K562 (cell line): ENCODE measurements around the gene R3HDM1. TPM values are rescaled to one million over a fixed set of nuclear protein-coding genes. Genes with fewer than 3 reads are reported as not detected.
A peak's percentile ranks its signal among the peaks of the same experiment; 100 is the strongest.

ENCODE experiments used
- COPS2 ChIP-seq: fragments of 450-650 bp; conservative IDR thresholded peaks from 2 replicates; pipeline ENCODE4 v1.6.1; 2016; ENCODE audit warnings: mild to moderate bottlenecking, moderate library complexity
- CREM ChIP-seq: IDR thresholded peaks from 2 replicates; pipeline ENCODE4 v1.6.1; 2014; ENCODE audit warnings: antibody characterized with exemption, low read depth
- EP400 ChIP-seq: fragments of 450-650 bp; IDR thresholded peaks from 2 replicates; pipeline ENCODE4 v1.6.1; 2017; ENCODE audit warnings: antibody characterized with exemption, mild to moderate bottlenecking, moderate library complexity
- HDAC1 ChIP-seq, 2 experiments: fragments of 450-650 bp; IDR thresholded peaks; 2 replicates each; pipeline ENCODE4 v1.6.1; 2016 to 2017; ENCODE audit warnings: inconsistent platforms in 1 of 2, mild to moderate bottlenecking in 1 of 2, moderate library complexity in 1 of 2
- HEY1 ChIP-seq: fragments of 250-450 bp; sonication (Bioruptor Pico); IDR thresholded peaks from 2 replicates; pipeline ENCODE4 v1.5.0; 2020; ENCODE audit warnings: mild to moderate bottlenecking, moderate library complexity, borderline replicate concordance
- HNRNPLL ChIP-seq: fragments of 200-400 bp; formaldehyde crosslinking; IDR thresholded peaks from 2 replicates; pipeline ENCODE4 v1.6.1; 2017; ENCODE audit warnings: low read length, low read depth, mild to moderate bottlenecking; ENCODE audit not compliant: poor library complexity, severe bottlenecking
- KAT8 ChIP-seq: fragments of 450-650 bp; IDR thresholded peaks from 2 replicates; pipeline ENCODE4 v1.6.1; 2016; ENCODE audit warnings: low read depth, mild to moderate bottlenecking
- KLF1 ChIP-seq: fragments of 450-650 bp; IDR thresholded peaks from 2 replicates; pipeline ENCODE4 v1.6.1; 2016; ENCODE audit warnings: missing genetic modification characterization, missing compliant biosample characterization
- RFX1 ChIP-seq: fragments of 450-650 bp; IDR thresholded peaks from 2 replicates; pipeline ENCODE4 v1.6.1; 2016; ENCODE audit warnings: mild to moderate bottlenecking, moderate library complexity
- RREB1 ChIP-seq: fragments of 250-450 bp; sonication (Bioruptor Pico); IDR thresholded peaks from 2 replicates; pipeline ENCODE4 v1.4.0; 2020
- SLC30A9 ChIP-seq: fragments of 250-450 bp; sonication (Bioruptor Pico); IDR thresholded peaks from 2 replicates; pipeline ENCODE4 v1.8.0; 2022; ENCODE audit warnings: mild to moderate bottlenecking, moderate library complexity
- TCF15 ChIP-seq: fragments of 250-450 bp; sonication (Bioruptor Pico); IDR thresholded peaks from 2 replicates; pipeline ENCODE4 v1.8.0; 2022; ENCODE audit warnings: moderate library complexity, mild to moderate bottlenecking, inconsistent platforms
- ZNF24 ChIP-seq: fragments of 450-650 bp; IDR thresholded peaks from 2 replicates; pipeline ENCODE4 v1.6.1; 2016
- ZNF263 ChIP-seq: sonication (generic); formaldehyde crosslinking; IDR thresholded peaks from 2 replicates; pipeline ENCODE4 v1.8.0; 2022; ENCODE audit warnings: mild to moderate bottlenecking, missing genetic modification reagents, borderline replicate concordance
- ZNF316 ChIP-seq: fragments of 450-650 bp; IDR thresholded peaks from 2 replicates; pipeline ENCODE4 v1.6.1; 2016
- ZNF511 ChIP-seq: sonication (generic); formaldehyde crosslinking; IDR thresholded peaks from 2 replicates; pipeline ENCODE4 v1.8.0; 2022; ENCODE audit warnings: mild to moderate bottlenecking, missing genetic modification reagents
- ZNF609 ChIP-seq: sonication (generic); formaldehyde crosslinking; IDR thresholded peaks from 2 replicates; pipeline ENCODE4 v1.8.1; 2023; ENCODE audit warnings: missing genetic modification reagents, mild to moderate bottlenecking, borderline replicate concordance
- polyA plus RNA-seq, 8 experiments: library from polyadenylated mRNA; depleted of rRNA in 4 of 8; stranded (reverse) in 5 of 8; unstranded in 3 of 8; fragments of >200 nt; fragmentation: Nextera tagmentation in 2 of 8; fragmentation: Illumina TruSeq in 1 of 8; extraction: Ambion mirVana in 2 of 8; extraction: Trizol in 1 of 8; gene quantifications; 2 replicates each; pipeline versions ENCODE4 v1.2.1 to v1.2.3, GENCODE V29; 2011 to 2014; ENCODE audit warnings: inconsistent platforms in 1 of 8, missing spikeins in 1 of 8
- total RNA-seq, 7 experiments: library from RNA; depleted of rRNA in 6 of 7; stranded (reverse); fragments of >200 nt in 6 of 7; fragmentation: Illumina TruSeq in 2 of 7; extraction: Trizol in 2 of 7; gene quantifications; 2 replicates each; pipeline versions ENCODE4 v1.2.1 to v1.2.3, GENCODE V29; 2011 to 2021; ENCODE audit warnings: low replicate concordance in 1 of 7

Gene R3HDM1
- total and polyA plus RNA-seq, 9 of the 15 experiments (the other 6 are each of a cell fraction or from before 2014, with no cell fraction given), result 12.4 to 89.4 (median 31.0) TPM

GRCh38 chr2:135530313-135531230, 712 bp upstream of the R3HDM1 start, which contains the start of gene ZRANB3 (continued):
- TF ChIP-seq RREB1 (CRISPR knock-in tag) (no peak), ZNF609 (CRISPR knock-in tag) (no peak), HDAC1 (IDR thresholded peaks at IDR 0.05) (peak in 1 of 2 experiments; percentile 83; a peak in 2 of 4 replicates), HEY1 (no peak), TCF15 (CRISPR knock-in tag) (no peak), RFX1 (no peak), SLC30A9 (no peak), COPS2 (no peak), ZNF24 (no peak), CREM (peak; percentile 89), KAT8 (no peak), ZNF316 (no peak), HNRNPLL (peak; percentile 28), EP400 (peak; percentile 94), ZNF511 (CRISPR knock-in tag) (no peak), ZNF263 (CRISPR knock-in tag) (no peak), KLF1 (tag) (no peak)
